HCT116 (cell line): ENCODE data around the gene CDK14.

Experiments used
- CEBPB ChIP-seq: IDR thresholded peaks from 2 replicates; pipeline ENCODE4 v1.6.1; 2012; ENCODE audit warnings: low read depth
- CTCF ChIP-seq, 3 experiments: fragments of 200-600 bp in 1 of 3; sonication (generic) in 1 of 3; IDR thresholded peaks in 2 of 3; conservative IDR thresholded peaks in 1 of 3; 2 replicates each; pipeline ENCODE4 v1.5.1; 2012 to 2017; ENCODE audit warnings: low read depth in 2 of 3, low read length in 2 of 3, antibody characterized with exemption in 1 of 3, borderline replicate concordance in 1 of 3, control low read depth in 1 of 3, mild to moderate bottlenecking in 1 of 3, mixed read lengths in 1 of 3, mixed run types in 1 of 3, moderate library complexity in 1 of 3; ENCODE audit not compliant: insufficient read depth in 1 of 3
- EZH2 ChIP-seq: fragments of 200-600 bp; sonication (generic); IDR thresholded peaks from 2 replicates; pipeline ENCODE4 v1.6.1; 2017; ENCODE audit warnings: antibody characterized with exemption, mixed run types
- EZH2phosphoT487 ChIP-seq: fragments of 200-600 bp; IDR thresholded peaks from 2 replicates; pipeline ENCODE4 v1.6.1; 2018; ENCODE audit warnings: antibody characterized with exemption, borderline replicate concordance
- POLR2A ChIP-seq: IDR thresholded peaks from 2 replicates; pipeline ENCODE4 v1.7.0; 2011; ENCODE audit warnings: borderline replicate concordance; ENCODE audit not compliant: insufficient read depth, insufficient read length; ENCODE audit errors: extremely low read depth
- SIN3A ChIP-seq: IDR thresholded peaks from 2 replicates; pipeline ENCODE4 v1.6.1; 2012; ENCODE audit warnings: low read depth
- SP1 ChIP-seq: IDR thresholded peaks from 2 replicates; pipeline ENCODE4 v1.6.1; 2012; ENCODE audit warnings: low read depth
- TCF7L2 ChIP-seq: IDR thresholded peaks from 2 replicates; pipeline ENCODE4 v1.7.0; 2011; ENCODE audit warnings: borderline replicate concordance, inconsistent platforms; ENCODE audit not compliant: insufficient read depth, insufficient read length; ENCODE audit errors: extremely low read depth
- YY1 ChIP-seq: IDR thresholded peaks from 2 replicates; pipeline ENCODE4 v1.6.1; 2011; ENCODE audit warnings: low read length, low read depth, moderate library complexity, mild to moderate bottlenecking; ENCODE audit not compliant: insufficient replicate concordance; ENCODE audit errors: extremely low read depth

- no peak for TF ChIP-seq CTCF (IDR thresholded peaks at IDR 0.05 in 2 of 3, conservative IDR thresholded peaks at IDR 0.05 in 1 of 3; ENCODE audit: borderline replicate concordance in 1 of 3, insufficient read depth in 1 of 3, low read depth in 2 of 3, low read length in 2 of 3)
- no peak for TF ChIP-seq POLR2A
- TF ChIP-seq EZH2 = no peak
- no peak for TF ChIP-seq EZH2phosphoT487
- no peak for TF ChIP-seq YY1
- no peak for TF ChIP-seq TCF7L2
- TF ChIP-seq SIN3A = no peak
- TF ChIP-seq CEBPB = no peak
- no peak for TF ChIP-seq SP1
Observed at GRCh38 chr7:90977056-90977455, 380.9 kb downstream of the CDK14 start.
